Astrocyte of the cerebellum (primary cell): ENCODE measurements around the gene TRIM31.

Source experiments
- DNase-seq: peaks from one replicate; pipeline ENCODE4 v3.0.0-alpha.2; 2011; ENCODE audit warnings: low read depth
- H3K4me3 ChIP-seq: 2 replicates; pipeline ENCODE4 v1.5.1; 2011; ENCODE audit warnings: mild to moderate bottlenecking, low read depth, low read length, moderate library complexity
- CTCF ChIP-seq: IDR thresholded peaks from 2 replicates; pipeline ENCODE4 v1.5.1; 2012; ENCODE audit warnings: low read length, low read depth, moderate library complexity, mild to moderate bottlenecking; ENCODE audit errors: missing control alignments
- in situ Hi-C: cut with HindIII; loops from 2 replicates; pipeline ENCODE4 v1.10.0; 2017; ENCODE audit warnings: low sequenced_read_pairs

The TRIM31 gene

GRCh38 chr6:30093951-30094661, 18.8 kb downstream of the TRIM31 start:
- H3K4me3 ChIP-seq: no peak overlapping the region
- no peak for DNase-seq
- TF ChIP-seq CTCF: no peak
- in situ Hi-C loops: no loop called here

- DNase-seq: no peak
- no peak for TF ChIP-seq CTCF
- H3K4me3 ChIP-seq: no peak overlapping the region
- in situ Hi-C loops: no loop called here
These were observed 19.9 kb downstream of the TRIM31 start for GRCh38 chr6:30092852-30093543.

GRCh38 chr6:30091577-30092381, 21.1 kb downstream of the TRIM31 start:
- DNase-seq: no peak
- no peak overlapping the region for H3K4me3 ChIP-seq
- in situ Hi-C loops: no loop called here
- no peak for TF ChIP-seq CTCF

GRCh38 chr6:30087876-30088275, 25.0 kb downstream of the TRIM31 start:
- TF ChIP-seq CTCF: no peak
- H3K4me3 ChIP-seq: no peak overlapping the region
- in situ Hi-C loops: no loop called here
- no peak for DNase-seq

- no peak for TF ChIP-seq CTCF
- H3K4me3 ChIP-seq: no peak overlapping the region
- in situ Hi-C loops: no loop called here
- no peak for DNase-seq
These were observed 35.7 kb downstream of the TRIM31 start for GRCh38 chr6:30077218-30077617.
